ENCODE results near the gene XYLT1.

- no peak for TF ChIP-seq CTCF (conservative IDR thresholded peaks at IDR 0.05; ENCODE audit: low read depth, low read length)
- no peak for TF ChIP-seq EZH2phosphoT487 (IDR thresholded peaks at IDR 0.05; ENCODE audit: borderline replicate concordance, low read length)
- no peak for TF ChIP-seq EZH2 (IDR thresholded peaks at IDR 0.05; ENCODE audit: low read length, unreplicated experiment)
These were observed 24.1 kb downstream of the XYLT1 start for GRCh38 chr16:17446661-17447060.
